ENCODE measurements around the gene PAF1.

- no peak for TF ChIP-seq CTCF (IDR thresholded peaks at IDR 0.05)
- no peak for TF ChIP-seq ZFX (IDR thresholded peaks at IDR 0.05; ENCODE audit: borderline replicate concordance)
Observed at GRCh38 chr19:39341129-39341718, 49.7 kb downstream of the PAF1 start.

Measured in 22Rv1 (cell line).